ENCODE results near the gene MTA1. TPM values are rescaled to one million over a fixed set of nuclear protein-coding genes. Genes with fewer than 3 reads are reported as not detected.

The MTA1 gene
- total RNA-seq = 10 to 100 TPM; 59.2 to 77.4 TPM
- long read RNA-seq, transcript MTA1-212 (2 exons, 700 nt) = major isoform, 6 of 10 reads
- long read RNA-seq, partial matches to known transcripts = 1 of 10 reads
- long read RNA-seq, other reads (novel, unspliced or antisense) = 3 of 10 reads

DNA sequence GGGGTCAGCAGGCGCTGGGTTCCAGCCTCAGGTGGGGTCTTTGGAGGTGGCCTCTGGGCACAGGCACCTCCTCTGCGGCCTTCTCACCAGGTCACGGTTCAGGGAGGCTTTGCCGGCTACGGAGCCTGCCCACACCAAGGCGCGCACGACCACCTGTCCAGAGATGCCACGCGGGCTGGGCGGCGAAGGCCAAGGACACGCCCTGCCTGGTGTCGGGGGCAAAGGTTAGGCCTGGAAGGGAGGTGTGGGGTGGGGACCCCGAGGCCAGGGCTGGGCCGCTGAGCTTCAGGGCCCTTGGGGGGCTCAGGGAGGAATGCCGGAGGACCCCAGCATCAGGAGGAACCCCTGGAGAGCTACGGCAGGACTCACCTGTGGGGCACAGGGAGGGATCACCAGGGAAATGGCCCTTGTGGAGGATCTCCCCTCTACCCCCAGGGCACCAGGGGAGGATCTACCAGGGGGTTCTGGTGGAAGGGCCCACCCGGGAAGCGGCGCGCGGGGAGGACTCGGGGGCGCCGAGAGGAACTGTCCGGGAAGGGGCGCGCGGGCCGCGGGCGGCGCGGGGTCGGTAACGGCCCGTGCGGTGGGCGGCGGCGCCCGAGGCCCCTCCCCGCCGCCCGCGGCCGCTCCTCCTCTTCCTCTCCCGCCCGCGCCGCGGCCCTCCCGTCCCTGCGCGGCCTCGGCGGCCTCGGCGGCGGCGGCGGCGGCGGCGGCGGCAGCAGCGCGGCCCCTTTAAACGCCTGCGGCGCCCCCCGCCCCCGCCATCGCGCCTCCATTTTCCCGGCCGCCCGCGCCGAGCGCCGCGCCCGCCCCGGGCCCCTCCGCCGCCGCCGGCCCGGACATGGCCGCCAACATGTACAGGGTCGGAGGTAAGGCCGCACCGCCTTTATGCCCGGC lies at the start of gene MTA1:
Gene MTA1, plus strand, starts transcription at position 633 of the 897 bp plus-strand sequence. Its CDS starts 209 bp downstream, at position 842.
- peak; percentile 60 for ATAC-seq
- peak in 1 of 2 donors; percentile 58 for DNase-seq
- intact Hi-C loops (cut with DNase I, micrococcal nuclease) = loop anchor here in 1 of 2 donors (10.0 kb wide), 1 partner anchor 45 kb away; no protein-coding TSS in a partner anchor

DNA sequence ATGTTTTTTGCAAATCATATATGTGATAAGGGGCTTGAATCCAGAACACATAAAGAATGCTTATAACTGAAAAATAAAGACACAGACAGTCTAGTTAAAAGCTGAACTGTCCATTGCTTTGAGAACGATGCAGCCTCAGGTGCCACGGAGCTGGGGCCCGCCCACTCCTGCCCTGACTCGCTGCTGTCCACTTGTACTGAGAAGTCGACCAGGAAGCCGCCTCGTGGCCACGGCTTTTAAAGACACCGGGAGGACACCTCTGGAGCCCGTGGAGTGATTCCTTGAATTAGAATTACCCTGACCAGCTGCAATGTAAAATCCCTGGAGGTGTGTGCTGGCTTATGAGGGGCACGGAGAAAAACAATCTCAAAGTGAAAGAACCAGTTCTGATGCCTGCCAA lies 45.2 kb upstream of the MTA1 start:
- ATAC-seq = no peak
- intact Hi-C loops (cut with DNase I, micrococcal nuclease) = no loop called here
- no peak for DNase-seq

DNA sequence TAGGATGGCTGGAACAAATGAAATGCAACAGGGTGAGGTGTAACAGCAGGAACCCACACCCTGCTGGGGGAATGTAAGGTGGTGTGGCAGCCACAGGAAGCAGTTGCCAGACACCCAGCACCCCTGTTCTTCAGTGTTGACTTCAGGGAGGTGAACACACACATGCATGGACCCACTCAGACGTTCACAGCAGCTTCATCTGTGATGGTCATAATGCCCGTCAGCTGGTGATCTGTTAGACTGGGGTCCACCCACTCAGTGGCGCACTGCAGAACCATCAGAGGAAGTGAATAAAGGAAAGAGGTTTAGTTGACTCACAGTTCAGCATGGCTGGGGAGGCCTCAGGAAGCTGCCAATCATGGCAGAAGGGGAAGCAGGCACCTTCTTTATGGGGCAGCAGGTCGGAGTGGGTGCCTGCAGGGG lies 44.0 kb upstream of the MTA1 start:
- ATAC-seq (no peak), DNase-seq (no peak)
- intact Hi-C loops (cut with DNase I, micrococcal nuclease) = no loop called here

DNA sequence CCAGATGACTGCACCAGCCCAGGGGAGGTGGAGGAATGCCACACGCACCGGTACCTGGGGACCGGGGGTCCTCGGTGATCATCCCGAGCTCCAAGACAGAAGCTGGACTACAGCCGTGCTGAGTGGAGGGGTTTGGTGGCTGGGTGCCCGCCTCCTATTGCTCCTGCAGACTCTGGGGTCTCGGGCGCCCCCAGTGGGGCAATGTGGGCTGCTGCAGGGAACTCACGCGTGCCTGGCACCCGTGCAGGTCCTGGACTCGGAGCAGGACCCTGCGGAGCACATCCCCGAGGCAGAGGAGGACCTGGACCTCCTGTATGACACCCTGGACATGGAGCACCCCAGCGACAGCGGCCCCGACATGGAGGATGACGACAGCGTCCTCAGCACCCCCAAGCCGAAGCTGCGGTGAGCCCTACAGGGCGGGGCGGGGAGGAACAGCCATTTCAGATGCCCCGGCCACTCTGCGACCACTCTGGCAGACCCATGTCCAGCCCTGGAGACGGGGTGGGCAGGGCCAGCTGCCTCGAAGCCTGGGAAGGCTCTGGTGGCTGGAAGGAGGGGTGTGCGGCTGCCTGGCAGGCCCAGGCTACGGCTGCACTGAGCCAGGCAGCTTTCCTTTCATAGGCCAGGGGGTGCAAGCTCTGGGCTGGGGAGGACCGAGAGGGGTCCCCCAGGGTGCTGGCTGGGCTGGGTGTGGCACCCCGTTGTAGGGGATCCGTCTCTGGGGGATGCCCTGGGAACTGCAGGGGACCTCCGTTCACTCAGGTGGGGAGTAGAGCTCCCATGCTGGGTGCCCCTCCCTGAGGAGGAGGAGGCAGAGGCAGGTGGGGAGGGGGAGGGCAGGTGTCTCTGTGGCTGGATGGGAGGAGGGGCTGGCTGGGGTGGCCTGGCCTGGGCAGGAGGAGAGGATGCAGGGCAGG lies 42.8 kb upstream of the MTA1 start:
- intact Hi-C loops (cut with DNase I, micrococcal nuclease) = no loop called here
- DNase-seq (no peak), ATAC-seq (no peak)

DNA sequence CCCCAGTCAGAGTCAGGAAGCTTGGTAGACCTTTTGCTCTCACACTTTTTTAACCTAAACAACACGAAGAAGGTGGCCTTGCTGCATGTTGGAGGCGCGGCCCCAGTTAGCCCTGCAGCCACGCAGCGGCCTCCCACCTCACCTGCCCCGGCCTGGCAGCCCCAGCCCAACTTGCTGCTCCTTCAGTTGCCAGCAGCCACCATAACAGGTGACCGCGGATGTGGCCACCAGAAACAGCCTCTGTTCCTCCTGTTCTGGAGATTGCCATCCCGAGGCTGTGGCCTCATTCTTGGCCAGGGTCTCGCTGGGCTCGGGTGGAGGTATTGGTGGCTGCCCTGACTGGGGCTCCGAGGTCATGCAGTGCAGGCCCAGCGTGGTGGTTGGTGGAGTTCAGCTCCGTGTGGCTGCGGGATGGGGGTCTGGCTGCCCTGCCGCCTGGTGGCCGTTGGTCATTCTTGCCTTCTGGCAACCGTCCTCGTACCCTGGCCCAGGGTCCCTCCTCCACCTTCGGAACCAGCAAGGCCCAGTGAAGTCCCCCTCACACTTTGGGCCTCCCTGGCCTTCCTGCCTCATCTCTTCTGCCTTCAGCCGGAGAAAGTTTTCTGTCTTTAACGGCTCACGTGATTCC lies 42.0 kb upstream of the MTA1 start:
- no peak for ATAC-seq
- intact Hi-C loops (cut with DNase I, micrococcal nuclease) = no loop called here
- DNase-seq = no peak

DNA sequence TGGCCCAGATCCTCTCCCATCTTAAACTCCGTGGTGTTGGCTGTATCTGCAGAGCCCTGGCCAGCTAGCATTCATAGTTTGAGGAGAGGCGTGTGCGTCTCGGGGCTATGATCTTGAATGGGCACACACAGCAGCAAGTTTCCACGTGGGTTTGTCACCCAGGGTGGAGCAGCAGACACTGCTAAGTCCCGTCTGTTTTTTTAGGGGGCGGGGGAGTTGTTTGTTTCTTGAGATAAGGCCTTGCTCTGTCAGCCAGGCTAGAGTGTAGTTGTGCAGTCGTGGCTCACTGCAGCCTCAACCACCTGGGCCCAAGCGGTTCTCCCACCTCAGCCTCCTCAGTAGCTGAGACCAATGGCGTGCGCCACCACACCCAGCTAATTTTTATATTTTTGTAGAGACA lies 41.4 kb upstream of the MTA1 start:
- DNase-seq = no peak
- intact Hi-C loops (cut with DNase I, micrococcal nuclease) = no loop called here
- no peak for ATAC-seq

DNA sequence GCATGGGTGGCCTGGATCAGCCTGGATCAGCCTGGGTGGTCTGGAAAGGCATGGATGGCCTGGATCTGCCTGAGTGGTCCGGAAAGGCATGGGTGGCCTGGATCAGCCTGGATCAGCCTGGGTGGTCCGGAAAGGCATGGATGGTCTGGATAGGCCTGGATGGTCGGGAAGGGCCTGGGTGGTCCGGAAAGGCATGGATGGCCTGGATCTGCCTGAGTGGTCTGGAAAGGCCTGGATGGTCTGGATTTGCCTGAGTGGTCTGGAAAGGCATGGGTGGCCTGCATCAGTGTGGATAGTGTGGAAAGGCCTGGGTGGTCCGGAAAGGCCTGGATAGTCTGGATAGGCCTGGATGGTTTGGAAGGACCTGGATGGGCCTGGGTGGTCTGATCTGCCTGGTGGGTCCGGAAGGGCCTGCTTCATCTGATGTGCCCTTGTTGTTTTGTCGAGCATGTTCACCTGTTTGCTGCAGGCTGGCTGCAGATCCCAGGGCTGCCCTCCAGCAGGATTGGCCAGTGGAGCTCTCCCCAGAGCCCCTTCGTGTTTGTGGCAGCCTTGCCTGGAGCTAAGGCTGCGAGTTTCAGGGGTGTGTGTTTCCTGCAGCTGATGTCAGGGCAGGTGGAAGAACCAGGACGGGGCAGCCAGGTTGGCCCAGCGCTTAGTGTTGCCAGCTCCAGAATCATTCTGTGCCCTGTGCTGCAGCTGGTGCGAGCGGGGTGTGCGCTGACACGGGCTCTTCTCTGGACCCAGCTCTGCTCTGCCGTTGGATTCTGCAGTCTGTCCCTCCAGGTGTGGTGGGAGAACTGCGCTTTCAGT lies 40.5 kb upstream of the MTA1 start:
- ATAC-seq = no peak
- no peak for DNase-seq
- intact Hi-C loops (cut with DNase I, micrococcal nuclease) = no loop called here

DNA sequence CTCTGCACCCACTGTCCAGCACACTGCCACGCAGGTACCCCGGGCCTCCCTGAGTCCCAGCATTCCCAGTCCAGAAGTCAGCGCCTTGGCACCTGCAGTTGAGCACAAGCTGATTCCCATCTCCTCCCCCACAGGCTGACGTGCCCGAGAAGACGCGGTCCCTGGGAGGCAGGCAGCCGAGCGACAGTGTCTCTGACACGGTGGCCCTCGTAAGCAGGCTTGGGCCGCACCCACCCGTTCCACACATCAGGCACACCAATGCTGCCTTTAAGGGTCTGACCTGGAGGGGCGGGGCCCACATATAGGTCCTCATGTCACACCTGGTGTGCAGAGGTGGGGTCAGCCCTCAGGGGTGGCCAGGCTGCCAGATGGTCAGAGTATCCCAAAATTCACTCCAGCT lies 39.7 kb upstream of the MTA1 start:
- no peak for DNase-seq
- intact Hi-C loops (cut with DNase I, micrococcal nuclease) = no loop called here
- no peak for ATAC-seq

DNA sequence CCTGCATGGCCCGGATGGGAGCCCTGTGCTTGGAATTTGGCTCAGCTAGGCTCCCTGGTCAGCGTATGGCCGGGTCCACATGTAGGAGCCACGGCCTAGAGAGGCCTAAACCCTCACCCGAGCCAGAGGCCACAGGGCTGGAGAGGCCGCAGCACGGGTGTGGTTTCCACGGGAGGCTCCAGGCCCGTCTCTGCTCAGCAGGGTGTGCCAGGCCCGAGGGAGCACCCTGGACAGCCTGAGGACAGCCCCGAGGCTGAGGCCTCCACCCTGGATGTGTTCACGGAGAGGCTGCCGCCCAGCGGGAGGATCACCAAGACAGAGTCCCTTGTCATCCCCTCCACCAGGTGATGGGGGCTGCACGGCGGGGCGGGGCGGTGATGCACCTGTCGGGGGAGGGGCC lies 38.9 kb upstream of the MTA1 start:
- no peak for ATAC-seq
- DNase-seq = no peak
- intact Hi-C loops (cut with DNase I, micrococcal nuclease) = no loop called here

- ATAC-seq = no peak
- no peak for DNase-seq
- intact Hi-C loops (cut with DNase I, micrococcal nuclease) = no loop called here
Observed at GRCh38 chr14:105381446-105382342, 37.9 kb upstream of the MTA1 start.

DNA sequence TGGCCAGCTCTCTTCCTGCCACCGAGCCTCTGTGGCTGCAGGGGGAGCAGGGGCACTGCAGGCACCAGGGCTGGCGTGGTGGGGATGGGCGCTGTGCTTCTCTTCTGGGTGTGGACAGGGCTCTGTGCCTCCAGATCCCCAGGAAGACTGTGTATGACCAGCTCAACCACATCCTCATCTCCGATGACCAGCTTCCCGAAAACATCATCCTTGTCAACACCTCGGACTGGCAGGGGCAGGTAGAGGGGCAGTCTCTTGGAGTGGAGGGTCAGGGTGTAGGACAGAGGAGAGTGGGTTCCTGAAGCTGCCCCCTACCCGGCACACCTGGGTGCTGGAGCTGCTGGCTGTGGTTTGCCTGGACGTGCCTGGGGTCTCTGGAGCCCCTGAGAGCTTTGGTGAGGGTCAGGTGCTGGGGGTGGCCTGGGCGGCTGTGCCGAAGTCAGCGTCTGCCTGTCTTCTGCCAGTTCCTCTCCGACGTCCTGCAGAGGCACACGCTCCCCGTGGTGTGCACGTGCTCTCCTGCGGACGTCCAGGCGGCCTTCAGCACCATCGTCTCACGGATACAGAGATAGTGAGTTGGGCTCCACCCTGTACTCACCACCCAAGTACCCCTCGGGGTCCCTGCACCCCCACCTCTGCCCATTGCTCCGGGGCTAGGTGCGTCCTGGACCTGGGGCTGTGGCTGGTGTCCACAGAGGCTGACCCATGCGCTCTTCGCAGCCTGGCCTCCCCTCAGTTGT lies 37.1 kb upstream of the MTA1 start:
- no peak for DNase-seq
- no peak for ATAC-seq
- intact Hi-C loops (cut with DNase I, micrococcal nuclease) = no loop called here

- ATAC-seq = no peak
- intact Hi-C loops (cut with DNase I, micrococcal nuclease) = no loop called here
Observed at GRCh38 chr14:105383083-105383730, 36.4 kb upstream of the MTA1 start.

DNA sequence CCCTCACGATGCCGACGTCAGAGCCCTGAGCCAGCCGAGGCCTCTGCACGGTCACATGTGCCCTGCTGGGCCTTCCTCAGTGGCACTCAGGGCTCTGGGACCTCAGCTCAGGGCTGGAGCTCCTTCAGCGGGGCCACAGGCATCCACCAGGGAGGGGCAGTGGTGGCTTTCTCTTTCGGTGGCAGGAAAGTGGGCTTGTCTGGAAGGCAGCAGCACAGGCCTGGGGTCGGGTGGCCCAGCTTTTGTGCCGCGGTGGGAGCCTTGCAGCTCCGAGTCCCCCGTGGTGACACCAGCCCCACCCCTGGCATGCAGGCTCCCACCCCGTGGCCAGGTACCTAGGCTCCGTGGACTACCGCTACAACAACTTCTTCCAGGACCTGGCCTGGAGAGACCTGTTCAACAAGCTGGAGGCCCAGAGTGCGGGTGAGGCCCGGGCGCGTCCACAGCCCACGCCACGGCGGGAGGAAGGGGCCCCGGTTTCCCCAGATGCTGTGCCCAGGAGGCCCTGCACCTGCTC lies 35.5 kb upstream of the MTA1 start:
- DNase-seq (no peak), ATAC-seq (no peak)
- intact Hi-C loops (cut with DNase I, micrococcal nuclease) = no loop called here

More at GRCh38 chr14:105383083-105383730, 36.4 kb upstream of the MTA1 start:
- DNase-seq = no peak

DNA sequence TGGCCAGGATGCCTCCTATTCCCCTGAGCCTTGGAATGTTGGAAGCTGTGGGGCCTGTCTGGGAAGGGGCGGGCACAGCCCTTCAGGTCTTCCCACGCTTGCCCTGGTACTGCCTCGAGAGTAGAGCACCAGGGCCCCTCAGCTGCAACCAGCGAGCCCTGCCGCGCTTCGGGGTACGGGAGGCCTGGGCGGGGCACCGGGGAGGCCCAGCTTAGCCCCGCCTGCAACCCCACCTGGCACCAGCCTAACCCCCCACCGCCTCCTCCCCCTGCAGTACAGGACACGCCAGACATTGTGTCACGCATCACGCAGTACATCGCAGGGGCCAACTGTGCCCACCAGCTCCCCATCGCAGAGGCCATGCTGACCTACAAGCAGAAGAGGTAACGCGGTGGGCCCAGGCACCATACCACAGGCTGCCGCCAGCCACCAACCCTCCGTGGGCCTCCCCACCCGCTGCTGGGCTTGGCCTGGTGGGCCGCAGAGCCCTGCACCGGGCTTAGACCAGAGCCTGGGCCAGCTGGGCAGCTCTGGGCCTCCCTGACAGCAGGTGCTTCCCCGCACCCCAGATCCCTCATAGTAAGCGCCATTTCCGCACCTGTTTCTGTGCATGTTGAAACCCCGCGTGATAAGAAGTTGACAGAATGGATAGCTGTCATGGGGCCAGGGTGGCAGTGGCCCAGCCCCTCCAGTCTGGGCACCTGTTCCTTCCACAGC lies 34.9 kb upstream of the MTA1 start:
- DNase-seq (no peak), ATAC-seq (no peak)
- intact Hi-C loops (cut with DNase I, micrococcal nuclease) = no loop called here

DNA sequence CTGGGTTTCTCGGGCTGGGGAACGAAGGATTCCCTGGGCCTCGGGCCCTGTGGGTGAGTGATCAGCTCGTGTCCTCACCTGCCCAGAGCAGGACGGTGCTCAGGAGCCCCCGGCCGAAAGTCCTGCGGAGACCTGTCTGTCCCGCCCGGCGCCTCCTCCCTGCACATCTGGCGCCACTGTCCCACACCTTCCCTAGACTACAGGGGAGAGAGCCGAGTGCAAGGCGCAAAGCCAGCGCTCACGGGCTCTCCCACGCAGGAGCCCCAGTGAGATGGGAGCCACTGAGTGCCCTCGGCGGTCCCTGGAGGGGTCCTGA lies 34.3 kb upstream of the MTA1 start:
- ATAC-seq = no peak
- intact Hi-C loops (cut with DNase I, micrococcal nuclease) = no loop called here
- DNase-seq = no peak
